ENCODE data around the gene SCFD2.

- TF ChIP-seq CTCF (IDR thresholded peaks at IDR 0.05; ENCODE audit: borderline replicate concordance, extremely low read depth, low read length, poor library complexity, severe bottlenecking) (no peak), EZH2 (IDR thresholded peaks at IDR 0.05; ENCODE audit: borderline replicate concordance, low read depth, low read length, severe bottlenecking) (no peak)
These were observed 131.8 kb downstream of the SCFD2 start for GRCh38 chr4:53234111-53234510.

Data from DND-41 (cell line).